CD4-positive, alpha-beta T cell treated with Interleukin-4 for 4 hours (primary cell): ENCODE results near the gene ANXA9.

Source experiments
- DNase-seq: peaks from one replicate; pipeline ENCODE4 v3.0.0-alpha.2; 2020

The ANXA9 gene

GRCh38 chr1:151007853-151008243, 25.8 kb downstream of the ANXA9 start:
- no peak for DNase-seq

- peak; percentile 99 for DNase-seq
Measured at GRCh38 chr1:151008244-151009205, 26.4 kb downstream of the ANXA9 start, which contains the start of gene PRUNE1. Gene PRUNE1, plus strand, starts transcription at chr1:151008449. Its CDS starts 184 bp downstream, at chr1:151008633.

- DNase-seq, result no peak
Measured at GRCh38 chr1:151009206-151009587, 27.1 kb downstream of the ANXA9 start.

GRCh38 chr1:151009674-151010345, 27.7 kb downstream of the ANXA9 start:
- no peak for DNase-seq

GRCh38 chr1:151010346-151010726, 28.2 kb downstream of the ANXA9 start:
- no peak for DNase-seq

- no peak for DNase-seq
Measured at GRCh38 chr1:151011154-151011850, 29.2 kb downstream of the ANXA9 start.

GRCh38 chr1:151012684-151013471, 30.8 kb downstream of the ANXA9 start:
- DNase-seq, result no peak

GRCh38 chr1:151013518-151013917, 31.4 kb downstream of the ANXA9 start:
- DNase-seq, result no peak

GRCh38 chr1:151024540-151025146, 42.6 kb downstream of the ANXA9 start:
- peak; percentile 86 for DNase-seq

- DNase-seq, result no peak
Measured at GRCh38 chr1:151026460-151026859, 44.4 kb downstream of the ANXA9 start.

GRCh38 chr1:151032164-151032563, 50.1 kb downstream of the ANXA9 start:
- DNase-seq, result no peak

GRCh38 chr1:151035167-151035566, 53.1 kb downstream of the ANXA9 start:
- DNase-seq, result no peak

- no peak for DNase-seq
Measured at GRCh38 chr1:151036356-151036755, 54.3 kb downstream of the ANXA9 start, which contains the start of gene BNIPL. Gene BNIPL, plus strand, starts transcription at chr1:151036586. Its CDS starts 140 bp downstream, at chr1:151036726.

GRCh38 chr1:151037032-151037431, 54.9 kb downstream of the ANXA9 start:
- no peak for DNase-seq

GRCh38 chr1:151039521-151039920, 57.4 kb downstream of the ANXA9 start:
- DNase-seq, result no peak

- no peak for DNase-seq
Measured at GRCh38 chr1:151043163-151043562, 61.1 kb downstream of the ANXA9 start.
